ENCODE results near the gene SPATA33. TPM values are rescaled to one million over a fixed set of nuclear protein-coding genes. Genes with fewer than 3 reads are reported as not detected.
"Not testable (repeated sequence)": the region's sequence is repeated elsewhere in the genome, so short reads cannot be mapped to it uniquely, and the experiment has no call there.

Gene SPATA33
- total RNA-seq, 1 donor from 2014 or later, result 15.5 TPM

DNA sequence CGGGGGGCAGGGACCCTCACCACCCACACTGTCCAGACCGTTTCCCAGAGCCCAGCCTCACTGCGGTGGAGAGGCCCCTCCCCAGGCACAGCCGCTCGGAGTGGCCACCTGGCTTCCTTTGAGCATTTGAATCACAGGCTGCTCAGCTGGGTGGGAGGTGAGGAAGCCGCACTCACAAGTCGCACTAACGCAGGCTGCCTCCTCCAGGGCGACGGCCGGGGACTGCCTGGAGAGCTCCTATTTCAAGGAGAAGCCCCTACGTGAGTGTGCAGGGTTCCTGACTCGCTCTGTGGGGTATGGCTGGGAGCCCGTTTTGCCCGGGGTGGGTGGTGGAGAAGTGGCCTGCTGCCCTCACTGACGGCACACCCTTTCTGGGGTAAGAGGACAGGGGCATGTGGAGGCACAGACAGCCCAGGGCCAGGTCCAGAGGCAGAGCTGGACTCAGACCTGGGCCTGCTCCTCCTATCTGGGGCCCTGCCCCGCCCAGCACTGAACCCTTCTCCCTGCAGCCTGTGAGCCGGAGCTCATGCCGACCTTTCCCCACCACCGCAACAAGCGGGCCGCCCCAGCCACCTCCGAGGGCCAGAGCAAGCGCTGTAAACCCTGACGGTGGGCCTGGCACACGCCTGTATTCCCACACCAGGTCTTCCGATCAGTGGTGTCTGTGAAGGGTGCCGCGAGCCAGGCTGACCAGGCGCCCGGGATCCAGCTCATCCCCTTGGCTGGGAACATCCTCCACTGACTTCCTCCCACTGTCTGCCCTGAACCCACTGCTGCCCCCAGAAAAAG is 37.6 kb downstream of the SPATA33 start:
- Mint-ChIP-seq H3K27ac (no peak overlapping the region), H3K9me3 (no peaks in the 10 kb centered on the region), H3K27me3 (ENCODE audit: low read depth) (no peaks in the 10 kb centered on the region), H3K4me3 (ENCODE audit: low read depth) (no peak overlapping the region), H3K4me1 (ENCODE audit: low read depth) (peaks cover 5% of the 10 kb centered on the region), H3K36me3 (ENCODE audit: low read depth) (peaks cover 28% of the 10 kb centered on the region)
- intact Hi-C loops (cut with micrococcal nuclease), result no loop called here
- DNase-seq (ENCODE audit: low spot score), result no peak

DNA sequence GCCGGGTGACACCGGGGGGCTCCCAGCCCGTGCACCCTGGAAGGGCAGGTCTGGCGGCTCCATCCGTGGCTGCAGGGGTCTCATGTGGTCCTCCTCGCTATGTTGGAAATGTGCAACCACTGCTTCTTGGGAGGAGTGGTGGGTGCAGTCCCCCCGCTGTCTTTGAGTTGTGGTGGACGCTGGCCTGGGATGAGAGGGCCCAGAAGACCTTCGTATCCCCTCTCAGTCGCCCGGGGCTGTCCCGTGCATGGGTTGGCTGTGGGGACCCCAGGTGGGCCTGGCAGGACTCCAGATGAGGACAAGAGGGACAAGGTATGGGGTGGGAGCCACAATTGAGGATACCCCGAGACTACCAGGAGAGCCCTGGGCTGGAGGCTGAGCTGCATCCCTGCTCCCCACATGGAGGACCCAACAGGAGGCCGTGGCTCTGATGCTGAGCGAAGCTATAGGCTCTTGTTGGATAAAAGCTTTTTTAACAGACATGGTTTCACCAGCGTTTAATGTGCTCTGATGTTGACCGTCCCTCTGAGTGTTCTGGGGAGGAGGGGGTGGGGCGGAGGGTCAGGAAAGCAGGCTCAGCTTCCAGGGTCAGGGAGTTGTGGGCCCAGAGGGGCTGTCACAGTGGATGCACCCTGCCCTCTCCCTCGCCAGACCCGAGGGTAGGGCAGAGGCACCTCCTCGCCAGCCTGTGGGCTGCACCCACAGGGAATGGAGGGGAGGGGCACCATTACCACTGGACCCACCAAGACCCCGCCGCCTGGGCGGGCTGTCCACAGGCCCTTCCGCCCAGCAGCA is 38.4 kb downstream of the SPATA33 start:
- intact Hi-C loops (cut with micrococcal nuclease), result no loop called here
- H3K9me3 Mint-ChIP-seq, result no peaks in the 10 kb centered on the region
- H3K4me3 Mint-ChIP-seq (ENCODE audit: low read depth), result no peak overlapping the region
- no peaks in the 10 kb centered on the region for H3K27me3 Mint-ChIP-seq (ENCODE audit: low read depth)
- no peak for DNase-seq (ENCODE audit: low spot score)
- H3K27ac Mint-ChIP-seq, result no peak overlapping the region
- peaks cover 8% of the 10 kb centered on the region for H3K4me1 Mint-ChIP-seq (ENCODE audit: low read depth)
- peaks cover 23% of the 10 kb centered on the region for H3K36me3 Mint-ChIP-seq (ENCODE audit: low read depth)

DNA sequence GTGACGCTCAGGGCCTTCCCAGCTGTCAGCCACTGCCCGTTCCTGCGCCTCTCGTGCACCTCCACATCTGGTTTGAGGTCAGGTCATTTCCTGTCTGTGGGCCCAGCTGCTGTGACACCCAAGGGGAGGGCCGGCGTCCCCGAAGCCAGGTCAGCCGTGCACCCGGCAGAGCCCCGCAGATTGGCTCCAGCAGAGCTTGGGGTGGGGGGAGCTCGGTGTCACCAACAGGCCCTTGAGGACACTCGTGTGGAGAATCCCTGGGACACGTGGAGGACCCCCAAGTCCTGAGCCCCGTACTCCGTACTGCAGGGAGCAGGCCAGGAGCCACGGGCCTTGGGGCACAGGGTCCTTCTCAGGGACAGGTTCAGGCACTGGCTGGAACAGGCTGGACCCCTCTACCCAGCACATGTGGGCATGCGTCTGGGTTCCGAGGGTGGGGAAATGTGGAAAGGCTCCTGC is 39.1 kb downstream of the SPATA33 start:
- Mint-ChIP-seq H3K9me3 (no peaks in the 10 kb centered on the region), H3K4me1 (ENCODE audit: low read depth) (peaks cover 8% of the 10 kb centered on the region), H3K4me3 (ENCODE audit: low read depth) (no peak overlapping the region), H3K36me3 (ENCODE audit: low read depth) (peaks cover 21% of the 10 kb centered on the region), H3K27ac (no peak overlapping the region), H3K27me3 (ENCODE audit: low read depth) (no peaks in the 10 kb centered on the region)
- intact Hi-C loops (cut with micrococcal nuclease), result no loop called here
- DNase-seq (ENCODE audit: low spot score), result peak; percentile 34

DNA sequence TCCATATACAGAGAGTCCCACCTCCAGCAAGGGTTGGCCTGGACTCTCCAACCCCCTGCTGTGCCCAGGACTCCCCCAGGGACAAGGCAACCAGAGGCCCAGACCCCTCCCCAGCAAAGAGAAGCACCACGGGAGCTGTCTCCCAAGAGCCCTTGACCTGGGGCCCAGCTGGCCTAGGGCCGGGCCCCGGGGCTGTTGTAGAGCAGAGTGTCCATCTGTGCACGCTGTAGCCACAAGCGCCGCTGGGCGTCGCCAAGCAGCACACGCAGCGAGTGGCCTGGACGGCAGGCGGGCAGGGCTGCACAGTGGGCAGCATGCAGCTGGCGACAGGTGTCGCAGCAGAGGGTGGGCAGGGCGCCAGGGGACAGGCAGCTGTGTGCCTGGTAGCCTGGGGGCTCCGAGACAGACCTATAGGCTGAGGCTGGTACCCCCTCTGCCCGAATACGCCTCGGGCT is 39.6 kb downstream of the SPATA33 start:
- no peaks in the 10 kb centered on the region for H3K9me3 Mint-ChIP-seq
- no peaks in the 10 kb centered on the region for H3K27me3 Mint-ChIP-seq (ENCODE audit: low read depth)
- H3K36me3 Mint-ChIP-seq (ENCODE audit: low read depth), result peaks cover 17% of the 10 kb centered on the region
- DNase-seq (ENCODE audit: low spot score), result no peak
- peaks cover 9% of the 10 kb centered on the region for H3K4me1 Mint-ChIP-seq (ENCODE audit: low read depth)
- no peak overlapping the region for H3K27ac Mint-ChIP-seq
- intact Hi-C loops (cut with micrococcal nuclease), result no loop called here
- H3K4me3 Mint-ChIP-seq (ENCODE audit: low read depth), result no peak overlapping the region

DNA sequence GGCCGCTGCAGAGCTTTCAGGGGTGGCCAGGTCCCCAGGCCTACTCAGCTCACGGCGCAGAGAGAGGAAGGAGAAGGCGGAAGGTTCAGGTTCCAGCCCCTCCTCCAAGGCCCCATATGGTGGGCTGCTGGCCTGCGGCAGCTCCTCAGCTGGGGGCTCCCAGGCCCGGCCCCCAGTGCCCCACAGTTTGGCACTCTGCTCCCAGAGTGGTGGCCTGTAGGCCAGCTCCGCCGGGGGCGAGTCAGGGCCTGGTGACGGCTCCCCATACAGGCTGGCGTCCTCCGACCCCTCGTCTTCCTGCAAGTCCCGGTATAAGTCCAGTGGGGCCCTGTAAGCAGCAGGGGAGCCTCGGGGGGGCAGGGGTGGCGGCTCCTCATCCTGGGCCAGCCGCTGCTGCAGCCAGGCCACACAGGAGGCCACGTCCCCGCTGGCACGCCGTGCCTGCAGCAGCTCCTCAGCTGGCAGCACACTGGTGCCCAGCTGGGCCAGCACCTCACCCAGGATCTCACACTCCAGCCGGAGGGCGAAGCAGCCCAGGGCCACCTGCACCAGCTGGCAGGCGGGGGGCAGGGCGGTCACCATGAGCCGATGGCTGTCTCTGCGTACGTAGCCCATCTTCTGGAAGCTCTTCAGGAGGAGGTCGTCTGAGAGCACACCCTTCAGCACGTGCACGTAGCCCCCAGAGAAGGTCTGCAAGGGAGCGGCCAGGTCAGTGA is 40.1 kb downstream of the SPATA33 start:
- intact Hi-C loops (cut with micrococcal nuclease), result no loop called here
- no peak for DNase-seq (ENCODE audit: low spot score)
- peaks cover 12% of the 10 kb centered on the region for H3K4me1 Mint-ChIP-seq (ENCODE audit: low read depth)
- H3K27me3 Mint-ChIP-seq (ENCODE audit: low read depth), result no peaks in the 10 kb centered on the region
- H3K27ac Mint-ChIP-seq, result no peak overlapping the region
- no peak overlapping the region for H3K4me3 Mint-ChIP-seq (ENCODE audit: low read depth)
- H3K36me3 Mint-ChIP-seq (ENCODE audit: low read depth), result peaks cover 17% of the 10 kb centered on the region
- no peaks in the 10 kb centered on the region for H3K9me3 Mint-ChIP-seq

DNA sequence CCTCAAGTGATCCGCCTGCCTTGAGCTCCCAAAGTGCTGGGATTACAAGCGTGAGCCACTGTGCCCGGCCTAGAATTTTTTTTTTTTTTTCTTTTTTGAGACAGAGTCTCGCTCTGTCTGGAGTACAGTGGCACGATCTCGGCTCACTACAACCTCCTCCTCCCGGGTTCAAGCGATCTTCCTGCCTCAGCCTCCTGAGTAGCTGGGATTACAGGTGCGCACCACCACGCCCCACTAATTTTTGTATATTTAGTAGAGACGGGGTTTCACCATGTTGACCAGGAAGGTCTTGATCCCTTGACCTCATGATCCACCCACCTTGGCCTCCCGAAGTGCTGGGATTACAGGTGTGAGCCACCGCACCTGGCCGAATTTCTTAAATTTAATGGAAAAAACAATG is 41.1 kb downstream of the SPATA33 start:
- peaks cover 12% of the 10 kb centered on the region for H3K36me3 Mint-ChIP-seq (ENCODE audit: low read depth)
- DNase-seq (ENCODE audit: low spot score); H3K27ac Mint-ChIP-seq; H3K4me3 Mint-ChIP-seq (ENCODE audit: low read depth); intact Hi-C loops (cut with micrococcal nuclease); H3K27me3 Mint-ChIP-seq (ENCODE audit: low read depth); H3K9me3 Mint-ChIP-seq: not testable (repeated sequence)
- H3K4me1 Mint-ChIP-seq (ENCODE audit: low read depth), result peaks cover 12% of the 10 kb centered on the region

DNA sequence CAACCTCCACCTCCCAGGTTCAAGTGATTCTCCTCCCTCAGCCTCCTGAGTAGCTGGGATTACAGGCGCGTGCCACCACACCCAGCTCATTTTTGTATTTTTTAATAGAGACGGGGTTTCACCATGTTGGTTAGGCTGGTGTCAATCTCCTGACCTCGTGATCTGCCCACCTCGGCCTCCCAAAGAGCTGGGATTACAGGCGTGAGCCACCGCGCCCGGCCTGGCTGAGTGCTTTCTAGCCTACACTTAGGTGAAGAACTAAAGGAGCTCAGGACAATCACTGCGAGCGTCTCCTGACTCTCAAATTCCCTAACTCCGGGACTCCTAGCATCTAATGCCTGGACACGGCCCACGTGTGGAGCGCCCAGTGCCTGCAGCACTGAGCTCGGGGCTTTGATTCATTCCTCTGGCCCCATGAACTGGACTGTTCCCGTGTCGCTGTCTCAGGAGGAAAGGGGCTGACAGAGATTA is 42.0 kb downstream of the SPATA33 start:
- intact Hi-C loops (cut with micrococcal nuclease), result loop anchor here (1.0 to 5.0 kb wide), 4 partner anchors 13 to 273 kb away; partner anchors contain the start of genes CDK10 and FANCA
- not testable (repeated sequence) for DNase-seq (ENCODE audit: low spot score); H3K9me3 Mint-ChIP-seq; H3K36me3 Mint-ChIP-seq (ENCODE audit: low read depth); H3K27me3 Mint-ChIP-seq (ENCODE audit: low read depth); H3K4me3 Mint-ChIP-seq (ENCODE audit: low read depth); H3K27ac Mint-ChIP-seq
- peaks cover 12% of the 10 kb centered on the region for H3K4me1 Mint-ChIP-seq (ENCODE audit: low read depth)

DNA sequence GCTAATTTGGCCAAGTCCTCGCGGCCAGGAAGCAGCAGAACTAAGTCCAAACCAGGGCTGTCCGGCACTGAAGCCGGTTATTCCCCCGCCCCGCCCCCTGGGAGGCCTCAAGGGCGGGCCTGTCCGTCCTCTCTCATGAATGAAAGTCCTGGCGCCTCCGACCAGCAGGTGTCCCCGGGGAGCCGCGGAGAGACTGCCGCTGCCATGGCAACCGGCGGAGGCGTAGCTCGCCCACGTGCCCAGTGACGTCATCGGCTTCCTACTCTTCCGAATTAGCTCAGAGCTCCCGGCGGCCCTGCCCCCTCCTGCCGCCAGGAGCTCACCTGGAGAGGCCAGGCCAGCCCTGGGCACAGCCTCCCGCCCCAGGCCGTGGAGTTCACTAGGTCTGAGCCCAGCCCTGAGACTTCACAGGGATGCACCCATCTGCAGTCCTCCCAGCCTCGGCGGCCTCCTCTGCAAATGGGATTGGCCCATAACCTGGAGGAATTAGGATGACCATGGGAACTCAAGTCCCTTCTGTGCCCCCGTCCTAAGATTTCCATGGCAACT is 42.5 kb downstream of the SPATA33 start:
- H3K36me3 Mint-ChIP-seq (ENCODE audit: low read depth), result peaks cover 5% of the 10 kb centered on the region
- H3K9me3 Mint-ChIP-seq, result no peaks in the 10 kb centered on the region
- H3K27ac Mint-ChIP-seq, result peak overlapping the region; percentile 67
- DNase-seq (ENCODE audit: low spot score), result peak; percentile 95
- H3K4me1 Mint-ChIP-seq (ENCODE audit: low read depth), result peaks cover 12% of the 10 kb centered on the region
- intact Hi-C loops (cut with micrococcal nuclease), result loop anchor here (1.0 to 5.0 kb wide), 4 partner anchors 13 to 272 kb away; partner anchors contain the start of genes CDK10 and FANCA
- peak overlapping the region; percentile 83 for H3K4me3 Mint-ChIP-seq (ENCODE audit: low read depth)
- no peaks in the 10 kb centered on the region for H3K27me3 Mint-ChIP-seq (ENCODE audit: low read depth)

DNA sequence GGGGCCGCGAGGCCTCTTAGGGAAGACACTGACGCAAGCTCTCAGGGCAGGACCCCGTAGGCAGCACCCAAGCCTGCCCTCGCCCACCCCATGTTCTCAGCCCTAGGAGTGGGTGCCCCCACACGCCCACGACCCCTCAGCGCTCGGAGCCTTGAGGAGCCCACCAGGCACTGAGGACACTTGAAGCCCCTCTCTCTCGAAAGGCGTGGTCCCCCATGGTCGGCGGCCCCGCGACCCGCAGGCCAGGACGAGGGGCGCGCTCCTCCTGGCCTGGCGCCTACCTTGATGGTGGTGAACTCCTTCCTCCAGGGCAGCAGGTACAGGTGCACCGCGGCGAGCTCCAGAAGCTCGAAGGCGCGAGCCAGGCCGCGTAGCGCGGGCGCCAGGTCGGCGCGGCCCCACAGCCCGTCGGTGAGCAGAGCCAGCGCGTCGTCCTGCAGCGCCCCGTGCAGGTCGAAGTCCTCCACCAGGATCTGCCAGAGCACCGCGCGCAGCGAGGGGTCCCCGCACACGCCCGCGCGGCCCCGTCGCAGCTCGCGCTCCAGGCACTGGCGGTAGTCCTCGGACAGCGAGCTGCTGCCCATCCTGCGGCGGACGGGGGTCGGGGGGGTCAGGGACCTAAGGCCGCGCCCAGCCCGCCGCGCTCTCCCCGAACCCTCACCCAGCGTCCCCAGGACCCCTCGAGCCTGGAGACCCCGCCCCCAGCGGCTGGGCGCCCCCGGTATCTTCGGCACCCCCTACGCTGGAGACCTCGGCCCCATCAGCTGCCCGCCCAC is 43.2 kb downstream of the SPATA33 start:
- Mint-ChIP-seq H3K9me3 (no peaks in the 10 kb centered on the region), H3K36me3 (ENCODE audit: low read depth) (peaks cover 4% of the 10 kb centered on the region), H3K4me1 (ENCODE audit: low read depth) (peaks cover 13% of the 10 kb centered on the region), H3K27ac (peak overlapping the region; percentile 67), H3K27me3 (ENCODE audit: low read depth) (no peaks in the 10 kb centered on the region), H3K4me3 (ENCODE audit: low read depth) (peak overlapping the region; percentile 83)
- peak; percentile 60 for DNase-seq (ENCODE audit: low spot score)
- intact Hi-C loops (cut with micrococcal nuclease), result loop anchor here (1.0 to 5.0 kb wide), 5 partner anchors 14 to 271 kb away; partner anchors contain the start of genes CDK10, FANCA and ZNF276

DNA sequence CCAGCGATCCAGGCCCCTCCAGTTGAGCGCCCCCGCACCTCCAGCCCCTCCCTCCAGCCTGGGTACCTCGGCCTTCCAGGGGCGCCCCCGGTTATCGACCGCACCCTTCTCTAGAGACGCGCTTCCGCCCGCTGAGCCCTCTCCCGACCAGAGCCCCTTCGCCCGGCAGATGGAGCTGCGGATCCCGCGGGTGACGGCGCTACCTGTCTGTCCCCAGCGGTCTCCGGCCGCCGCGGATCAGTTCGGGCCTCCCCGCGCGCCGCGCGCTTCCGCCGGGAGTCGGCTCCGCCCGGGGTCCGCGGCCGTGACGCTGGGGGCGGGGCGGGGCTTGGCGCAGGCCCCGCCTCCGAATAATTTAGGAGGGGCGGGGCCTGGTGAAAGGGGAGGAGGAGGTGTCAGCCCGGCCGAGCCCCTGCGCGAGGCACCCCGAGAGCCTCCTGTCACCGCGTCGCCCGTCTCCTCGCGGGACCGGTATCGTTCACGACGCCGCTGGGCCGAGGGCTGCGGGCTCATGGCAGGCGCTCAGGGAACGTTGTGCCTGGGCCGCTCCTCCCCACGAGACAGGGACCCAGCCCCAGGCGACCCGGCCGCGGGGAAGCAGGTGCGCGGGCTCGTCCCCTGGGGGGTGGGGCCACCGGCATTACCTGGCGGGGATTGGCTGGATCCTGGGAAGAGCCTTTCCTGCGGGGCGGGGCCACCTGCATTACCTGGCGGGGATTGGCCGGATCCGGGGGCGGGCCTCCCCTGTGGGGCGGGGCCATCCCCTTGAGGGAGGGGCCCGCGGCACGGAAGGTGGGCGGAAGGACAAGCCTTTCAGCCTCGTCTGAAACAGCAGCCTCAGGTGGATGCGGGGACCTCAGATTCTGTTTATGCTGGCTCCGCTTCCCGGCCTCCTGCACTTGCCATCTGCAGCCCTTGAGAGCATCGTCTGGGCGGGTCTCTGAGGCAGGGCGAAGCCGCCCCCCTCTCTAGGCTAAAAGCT is 44.1 kb downstream of the SPATA33 start, which contains the start of gene SPATA2L:
SPATA2L (minus strand) TSS at position 281 of the 982 bp plus-strand sequence. CDS start 473 bp downstream, outside the sequence.
- DNase-seq (ENCODE audit: low spot score), result peak; percentile 96
- H3K36me3 Mint-ChIP-seq (ENCODE audit: low read depth), result peaks cover 4% of the 10 kb centered on the region
- no peaks in the 10 kb centered on the region for H3K9me3 Mint-ChIP-seq
- H3K4me1 Mint-ChIP-seq (ENCODE audit: low read depth), result peaks cover 16% of the 10 kb centered on the region
- intact Hi-C loops (cut with micrococcal nuclease), result loop anchor here (1.0 to 5.0 kb wide), 3 partner anchors 15 to 271 kb away; partner anchors contain the start of genes CDK10 and ZNF276
- H3K4me3 Mint-ChIP-seq (ENCODE audit: low read depth), result peak within 1 kb of the TSS; percentile 83
- no peaks in the 10 kb centered on the region for H3K27me3 Mint-ChIP-seq (ENCODE audit: low read depth)
- peak within 1 kb of the TSS; percentile 76 for H3K27ac Mint-ChIP-seq
